Gastrocnemius medialis (tissue), 4 donors: ENCODE data around the gene PPP1CC. TPM values are rescaled to one million over a fixed set of nuclear protein-coding genes. Genes with fewer than 3 reads are reported as not detected.

Experiments used
- ATAC-seq, 2 donors: fragments of 150-250 bp; one replicate each; pipeline ENCODE4 v1.9.1; 2016
- DNase-seq, 2 donors: peaks; one replicate each; pipeline ENCODE4 v3.0.0-alpha.2; 2019
- H3K27ac ChIP-seq, 4 donors: fragments of 200-600 bp; sonication (generic); 1 replicate in 1 of 4; 2 replicates in 3 of 4; pipeline ENCODE4 v1.5.1; 2016 to 2018; ENCODE audit warnings: mild to moderate bottlenecking in 2 of 4, moderate library complexity in 1 of 4
- H3K27me3 ChIP-seq, 3 donors: fragments of 200-600 bp; sonication (generic) in 2 of 3; 1 replicate in 1 of 3; 2 replicates in 2 of 3; pipeline versions ENCODE4 v1.5.1 to v1.6.0; 2016 to 2019; ENCODE audit warnings: mild to moderate bottlenecking in 1 of 3, moderate library complexity in 1 of 3
- H3K36me3 ChIP-seq, 2 donors: fragments of 200-600 bp; sonication (generic) in 1 of 2; one replicate each; pipeline ENCODE4 v1.5.1; 2017 to 2018
- H3K4me1 ChIP-seq, 2 donors: fragments of 200-600 bp; sonication (generic) in 1 of 2; one replicate each; pipeline ENCODE4 v1.5.1; 2016 to 2017; ENCODE audit warnings: mild to moderate bottlenecking in 2 of 2
- H3K4me3 ChIP-seq, 4 donors: fragments of 200-600 bp; sonication (generic) in 3 of 4; 1 replicate in 1 of 4; 2 replicates in 3 of 4; pipeline ENCODE4 v1.5.1; 2016 to 2019; ENCODE audit warnings: mild to moderate bottlenecking in 2 of 4
- H3K9me3 ChIP-seq, 3 donors: fragments of 200-600 bp; sonication (generic) in 2 of 3; 1 replicate in 1 of 3; 2 replicates in 2 of 3; pipeline ENCODE4 v1.5.1; 2016 to 2019
- POLR2A ChIP-seq, 2 donors: fragments of 450-650 bp; IDR thresholded peaks; one replicate each; pipeline ENCODE4 v1.6.1; 2017; ENCODE audit warnings: antibody characterized with exemption in 2 of 2, mild to moderate bottlenecking in 2 of 2, moderate library complexity in 2 of 2
- in situ Hi-C, 4 donors: fragments of 200-750 bp; cut with MboI; loops; one replicate each; pipeline versions ENCODE4 v1.15.0 to v1.8.0; 2017; ENCODE audit warnings: low sequenced_read_pairs in 4 of 4
- intact Hi-C: fragments of 100-400 bp; cut with DNase I; formaldehyde crosslinking; loops from one replicate; pipeline ENCODE4 v1.15.1; 2023; ENCODE audit warnings: low total_unique reads
- total RNA-seq, 4 donors: library from RNA; depleted of rRNA; stranded (reverse); fragments of >200 nt; gene quantifications; one replicate each; pipeline versions ENCODE4 v1.1.0 to v1.2.3, GENCODE V29; 2016
- TF ChIP-seq, protein P1 (sequence below), 5 experiments: fragments of 450-650 bp in 3 of 5; fragments of 200-600 bp in 2 of 5; sonication (generic) in 2 of 5; IDR thresholded peaks in 4 of 5; conservative IDR thresholded peaks in 1 of 5; 1 replicate in 4 of 5; 2 replicates in 1 of 5; pipeline ENCODE4 v1.5.1; 2016 to 2019; ENCODE audit warnings: antibody characterized with exemption in 5 of 5, mild to moderate bottlenecking in 3 of 5, moderate library complexity in 3 of 5

Gene PPP1CC
- total RNA-seq, 4 donors from 2014 or later: 96.4 to 226 (median 154) TPM

DNA sequence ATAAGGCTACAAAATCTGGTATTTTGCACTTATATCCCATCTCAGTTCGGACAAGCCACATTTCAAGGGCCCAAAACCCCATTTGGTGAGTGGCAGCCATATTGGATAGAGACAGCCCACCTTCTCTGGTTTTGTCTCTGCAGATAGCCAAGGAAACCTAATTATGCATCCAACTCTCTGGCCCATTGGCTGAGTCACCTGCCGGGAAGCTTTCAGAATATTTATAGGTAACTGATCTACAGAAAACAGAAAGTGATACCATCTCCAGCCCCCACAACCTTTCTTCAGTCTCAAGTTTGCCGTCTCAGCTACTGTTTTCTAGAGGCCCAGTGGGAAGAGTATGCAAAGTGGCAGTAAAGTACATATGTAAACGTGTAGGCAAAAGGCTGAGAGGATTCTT, 33.7 kb upstream of the PPP1CC start:
- Histone ChIP-seq H3K36me3 (no peaks in the 10 kb centered on the region), H3K27me3 (no peaks in the 10 kb centered on the region), H3K4me3 (no peak overlapping the region), H3K4me1 (no peaks in the 10 kb centered on the region), H3K27ac (no peak overlapping the region), H3K9me3 (no peaks in the 10 kb centered on the region)
- TF ChIP-seq, protein P1, sequence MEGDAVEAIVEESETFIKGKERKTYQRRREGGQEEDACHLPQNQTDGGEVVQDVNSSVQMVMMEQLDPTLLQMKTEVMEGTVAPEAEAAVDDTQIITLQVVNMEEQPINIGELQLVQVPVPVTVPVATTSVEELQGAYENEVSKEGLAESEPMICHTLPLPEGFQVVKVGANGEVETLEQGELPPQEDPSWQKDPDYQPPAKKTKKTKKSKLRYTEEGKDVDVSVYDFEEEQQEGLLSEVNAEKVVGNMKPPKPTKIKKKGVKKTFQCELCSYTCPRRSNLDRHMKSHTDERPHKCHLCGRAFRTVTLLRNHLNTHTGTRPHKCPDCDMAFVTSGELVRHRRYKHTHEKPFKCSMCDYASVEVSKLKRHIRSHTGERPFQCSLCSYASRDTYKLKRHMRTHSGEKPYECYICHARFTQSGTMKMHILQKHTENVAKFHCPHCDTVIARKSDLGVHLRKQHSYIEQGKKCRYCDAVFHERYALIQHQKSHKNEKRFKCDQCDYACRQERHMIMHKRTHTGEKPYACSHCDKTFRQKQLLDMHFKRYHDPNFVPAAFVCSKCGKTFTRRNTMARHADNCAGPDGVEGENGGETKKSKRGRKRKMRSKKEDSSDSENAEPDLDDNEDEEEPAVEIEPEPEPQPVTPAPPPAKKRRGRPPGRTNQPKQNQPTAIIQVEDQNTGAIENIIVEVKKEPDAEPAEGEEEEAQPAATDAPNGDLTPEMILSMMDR (IDR thresholded peaks at IDR 0.05 in 4 of 5, conservative IDR thresholded peaks at IDR 0.05 in 1 of 5): no peak
- no peak for TF ChIP-seq POLR2A (IDR thresholded peaks at IDR 0.05)
- no peak for DNase-seq
- intact Hi-C loops (no loop called here), in situ Hi-C loops (no loop called here)
- no peak for ATAC-seq

DNA sequence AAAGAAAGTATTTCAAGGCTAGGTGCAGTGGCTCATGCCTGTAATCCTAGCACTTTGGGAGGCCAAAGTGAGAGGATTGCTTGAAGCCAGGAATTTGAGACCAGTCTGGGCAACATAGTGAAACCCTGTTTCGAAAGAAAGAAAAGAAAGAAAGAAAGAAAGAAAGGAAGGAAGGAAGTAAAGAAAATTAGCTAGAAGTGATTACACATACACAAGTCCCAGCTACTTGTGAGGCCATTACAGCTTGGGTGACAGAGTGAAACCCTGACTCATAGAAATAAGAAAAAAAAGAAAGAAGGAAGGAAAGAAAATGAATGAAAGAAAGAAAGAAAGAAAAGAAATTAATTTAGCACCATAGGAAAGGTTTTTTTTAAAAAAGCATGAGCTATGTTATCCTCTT, 33.3 kb upstream of the PPP1CC start:
- DNase-seq (no peak), ATAC-seq (no peak)
- Histone ChIP-seq H3K36me3 (no peaks in the 10 kb centered on the region), H3K4me3 (no peak overlapping the region), H3K9me3 (no peaks in the 10 kb centered on the region), H3K27me3 (no peaks in the 10 kb centered on the region), H3K27ac (no peak overlapping the region), H3K4me1 (no peaks in the 10 kb centered on the region)
- TF ChIP-seq, protein P1 (IDR thresholded peaks at IDR 0.05 in 4 of 5, conservative IDR thresholded peaks at IDR 0.05 in 1 of 5): no peak
- no peak for TF ChIP-seq POLR2A (IDR thresholded peaks at IDR 0.05)
- in situ Hi-C loops (no loop called here), intact Hi-C loops (no loop called here)

DNA sequence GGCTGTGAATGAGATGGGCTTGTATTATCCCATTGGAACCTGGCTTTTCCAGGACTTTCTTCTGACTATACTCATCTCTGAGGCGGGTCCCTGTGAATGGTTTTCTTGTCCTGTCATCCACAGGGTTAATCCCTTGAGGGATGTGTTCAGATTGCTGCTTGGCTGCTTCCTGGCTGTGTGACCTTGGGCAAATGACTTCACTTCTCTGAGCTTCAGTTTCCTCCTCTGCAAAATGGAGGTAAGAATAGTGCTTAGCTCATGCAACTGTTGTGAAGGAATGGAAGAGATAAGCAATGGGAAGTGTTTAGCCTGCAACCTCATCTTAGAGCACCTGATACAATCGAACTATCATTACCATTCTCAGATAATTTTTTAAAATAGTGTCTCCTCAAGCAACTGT, 32.1 kb upstream of the PPP1CC start:
- ATAC-seq (no peak), DNase-seq (no peak)
- in situ Hi-C loops (no loop called here), intact Hi-C loops (no loop called here)
- no peaks in the 10 kb centered on the region for H3K27me3 ChIP-seq
- H3K36me3 ChIP-seq: no peaks in the 10 kb centered on the region
- no peak overlapping the region for H3K27ac ChIP-seq
- TF ChIP-seq POLR2A (IDR thresholded peaks at IDR 0.05): no peak
- TF ChIP-seq, protein P1 (IDR thresholded peaks at IDR 0.05 in 4 of 5, conservative IDR thresholded peaks at IDR 0.05 in 1 of 5): no peak
- H3K4me3 ChIP-seq: no peak overlapping the region
- H3K4me1 ChIP-seq: no peaks in the 10 kb centered on the region
- no peaks in the 10 kb centered on the region for H3K9me3 ChIP-seq

DNA sequence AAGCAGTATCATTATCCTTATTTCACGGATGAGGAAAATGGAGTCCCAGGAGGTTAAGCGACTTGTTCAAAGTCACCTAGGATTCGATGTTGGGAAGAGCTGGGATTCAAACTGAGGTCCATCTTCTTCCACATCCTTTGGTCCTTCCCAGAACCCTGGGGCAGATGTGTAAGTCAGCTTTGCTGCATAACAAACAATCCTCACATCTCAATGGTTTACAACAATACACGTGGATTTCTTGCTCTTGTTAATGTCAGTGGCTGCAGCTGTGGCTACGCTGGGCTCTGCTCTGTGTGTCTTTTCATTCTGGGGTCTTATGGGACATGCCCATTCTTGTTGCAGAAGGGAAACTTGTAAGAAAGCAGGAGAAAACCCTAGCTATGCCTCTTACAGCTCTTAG, 26.3 kb upstream of the PPP1CC start:
- no peaks in the 10 kb centered on the region for H3K36me3 ChIP-seq
- H3K4me3 ChIP-seq: no peak overlapping the region
- in situ Hi-C loops (no loop called here), intact Hi-C loops (no loop called here)
- ATAC-seq (no peak), DNase-seq (no peak)
- no peaks in the 10 kb centered on the region for H3K27me3 ChIP-seq
- peaks cover 0 to 18% of the 10 kb centered on the region in 2 donors for H3K4me1 ChIP-seq
- H3K9me3 ChIP-seq: no peaks in the 10 kb centered on the region
- TF ChIP-seq POLR2A (IDR thresholded peaks at IDR 0.05): no peak
- TF ChIP-seq, protein P1 (IDR thresholded peaks at IDR 0.05 in 4 of 5, conservative IDR thresholded peaks at IDR 0.05 in 1 of 5): no peak
- no peak overlapping the region for H3K27ac ChIP-seq

DNA sequence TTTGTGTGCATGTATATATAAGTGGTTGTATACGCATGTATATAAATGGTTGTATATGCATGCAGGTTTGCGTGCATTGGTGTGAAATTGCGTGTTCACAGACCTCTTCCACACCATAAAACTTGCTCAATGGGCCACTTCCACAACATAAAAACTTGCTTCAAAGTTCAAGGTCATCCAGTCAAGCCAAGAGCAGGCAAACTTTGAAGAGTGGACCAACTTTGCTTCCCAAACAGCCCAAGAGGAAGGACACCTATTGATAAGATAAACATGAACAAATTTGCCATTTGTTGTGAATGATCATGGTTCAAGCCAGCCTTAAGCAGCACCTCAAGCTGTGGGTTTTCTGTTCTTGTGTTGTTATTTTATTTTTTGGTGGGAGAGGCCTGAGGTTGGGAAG, 25.2 kb upstream of the PPP1CC start:
- no peak overlapping the region for H3K27ac ChIP-seq
- in situ Hi-C loops: no loop called here
- no peaks in the 10 kb centered on the region for H3K9me3 ChIP-seq
- no peaks in the 10 kb centered on the region for H3K36me3 ChIP-seq
- no peak for ATAC-seq
- no peak for DNase-seq
- peaks cover 0 to 18% of the 10 kb centered on the region in 2 donors for H3K4me1 ChIP-seq
- no peaks in the 10 kb centered on the region for H3K27me3 ChIP-seq
- H3K4me3 ChIP-seq: no peak overlapping the region
- intact Hi-C loops: loop anchor here (2.0 kb wide), 1 partner anchor 25 kb away; the partner anchor contains the start of gene PPP1CC
- no peak for TF ChIP-seq POLR2A (IDR thresholded peaks at IDR 0.05)
- TF ChIP-seq, protein P1 (IDR thresholded peaks at IDR 0.05 in 4 of 5, conservative IDR thresholded peaks at IDR 0.05 in 1 of 5): no peak
